Mesenchymal stem cell (in vitro differentiated cells and primary cell): ENCODE results near the gene RNF148. TPM values are rescaled to one million over a fixed set of nuclear protein-coding genes. Genes with fewer than 3 reads are reported as not detected.

Source experiments
- DNase-seq: peaks from one replicate; pipeline ENCODE4 v3.0.0-alpha.2; 2013
- H2AFZ ChIP-seq: one replicate; pipeline ENCODE4 v1.6.1; 2013; ENCODE audit warnings: low read depth, mild to moderate bottlenecking, control low read depth, inconsistent platforms, low read length, moderate library complexity
- H2AK5ac ChIP-seq: 2 replicates; pipeline ENCODE4 v1.6.1; 2013; ENCODE audit warnings: low read length, moderate library complexity, mild to moderate bottlenecking, inconsistent platforms; ENCODE audit not compliant: severe bottlenecking
- H2BK120ac ChIP-seq: one replicate; pipeline ENCODE4 v1.6.1; 2013; ENCODE audit warnings: low read depth, mild to moderate bottlenecking, inconsistent platforms, low read length, moderate library complexity
- H2BK12ac ChIP-seq, 2 experiments: one replicate each; pipeline ENCODE4 v1.6.1; 2013; ENCODE audit warnings: inconsistent platforms in 2 of 2, low read length in 2 of 2, mild to moderate bottlenecking in 2 of 2, moderate library complexity in 2 of 2, control low read depth in 1 of 2
- H2BK15ac ChIP-seq: one replicate; pipeline ENCODE4 v1.6.1; 2013; ENCODE audit warnings: mild to moderate bottlenecking, low read depth, inconsistent platforms; ENCODE audit not compliant: poor library complexity, severe bottlenecking
- H2BK5ac ChIP-seq: 2 replicates; pipeline ENCODE4 v1.6.1; 2013; ENCODE audit warnings: low read depth, mild to moderate bottlenecking, low read length, control low read depth, inconsistent platforms; ENCODE audit not compliant: poor library complexity, severe bottlenecking
- H3K14ac ChIP-seq, 2 experiments: one replicate each; pipeline ENCODE4 v1.6.1; 2013; ENCODE audit warnings: inconsistent platforms in 2 of 2, low read length in 2 of 2, control low read depth in 1 of 2, mild to moderate bottlenecking in 1 of 2, moderate library complexity in 1 of 2
- H3K18ac ChIP-seq, 2 experiments: one replicate each; pipeline ENCODE4 v1.6.1; 2013; ENCODE audit warnings: inconsistent platforms in 2 of 2, low read length in 2 of 2, control low read depth in 1 of 2, low read depth in 1 of 2, mild to moderate bottlenecking in 1 of 2
- H3K23ac ChIP-seq, 2 experiments: one replicate each; pipeline ENCODE4 v1.6.1; 2013; ENCODE audit warnings: inconsistent platforms in 2 of 2, low read length in 2 of 2, mild to moderate bottlenecking in 2 of 2, moderate library complexity in 2 of 2, control low read depth in 1 of 2
- H3K27ac ChIP-seq: 2 replicates; pipeline ENCODE4 v1.5.1; 2013; ENCODE audit warnings: mild to moderate bottlenecking, moderate library complexity, low read length, control low read depth, inconsistent platforms; ENCODE audit not compliant: poor library complexity, severe bottlenecking
- H3K27me3 ChIP-seq, 2 experiments: 2 replicates each; pipeline versions ENCODE4 v1.6.1 to v1.7.0; 2013; ENCODE audit warnings: low read length in 2 of 2, mild to moderate bottlenecking in 2 of 2, moderate library complexity in 2 of 2, control low read depth in 1 of 2, inconsistent platforms in 1 of 2; ENCODE audit not compliant: control insufficient read depth in 1 of 2, insufficient read depth in 1 of 2
- H3K36me3 ChIP-seq, 2 experiments: 2 replicates each; pipeline versions ENCODE4 v1.6.1 to v1.7.0; 2013; ENCODE audit warnings: low read length in 2 of 2, control low read depth in 1 of 2, inconsistent platforms in 1 of 2, low read depth in 1 of 2, mild to moderate bottlenecking in 1 of 2; ENCODE audit not compliant: insufficient read depth in 2 of 2, control insufficient read depth in 1 of 2
- H3K4ac ChIP-seq, 2 experiments: one replicate each; pipeline ENCODE4 v1.6.1; 2013; ENCODE audit warnings: inconsistent platforms in 2 of 2, low read length in 2 of 2, mild to moderate bottlenecking in 2 of 2, moderate library complexity in 2 of 2, control low read depth in 1 of 2, low read depth in 1 of 2
- H3K4me1 ChIP-seq: 2 replicates; pipeline ENCODE4 v1.6.1; 2013; ENCODE audit warnings: low read depth, low read length, control low read depth; ENCODE audit not compliant: control insufficient read depth, insufficient read depth
- H3K4me2 ChIP-seq: 2 replicates; pipeline ENCODE4 v1.6.1; 2013; ENCODE audit warnings: low read length, mild to moderate bottlenecking, inconsistent platforms; ENCODE audit not compliant: poor library complexity, severe bottlenecking
- H3K4me3 ChIP-seq, 2 experiments: 2 replicates each; pipeline versions ENCODE4 v1.5.1 to v1.7.0; 2013; ENCODE audit warnings: low read length in 2 of 2, mild to moderate bottlenecking in 2 of 2, control low read depth in 1 of 2, low read depth in 1 of 2; ENCODE audit not compliant: insufficient read depth in 1 of 2
- H3K79me1 ChIP-seq: replicated peaks from 2 replicates; pipeline ENCODE4 v1.6.1; 2013; ENCODE audit warnings: mild to moderate bottlenecking, control low read depth, low read length, inconsistent platforms; ENCODE audit not compliant: poor library complexity, severe bottlenecking
- H3K9ac ChIP-seq: 2 replicates; pipeline ENCODE4 v1.7.0; 2013; ENCODE audit warnings: mild to moderate bottlenecking, low read length, moderate library complexity
- H3K9me3 ChIP-seq: 2 replicates; pipeline ENCODE4 v1.7.0; 2013; ENCODE audit warnings: mild to moderate bottlenecking, low read length; ENCODE audit not compliant: control insufficient read depth
- H4K8ac ChIP-seq: one replicate; pipeline ENCODE4 v1.6.1; 2013; ENCODE audit warnings: inconsistent platforms, mild to moderate bottlenecking, low read length, moderate library complexity
- H4K91ac ChIP-seq: one replicate; pipeline ENCODE4 v1.6.1; 2013; ENCODE audit warnings: mild to moderate bottlenecking, low read length, inconsistent platforms
- WGBS: methylation state at CpG from one replicate; pipeline ENCODE4 v1.1.7; 2013; ENCODE audit warnings: mixed read lengths; 5-methylcytosine and 5-hydroxymethylcytosine counted together
- polyA plus RNA-seq, 2 experiments: library from polyadenylated mRNA; stranded (reverse); fragments of 200-250 nt; gene quantifications; one replicate each; pipeline ENCODE4 v1.2.3, GENCODE V29; 2013

RNF148 gene
- 0.14 TPM for polyA plus RNA-seq (2013, experiment 1 of 2)
- 0.14 TPM for polyA plus RNA-seq (2013, experiment 2 of 2)

DNA sequence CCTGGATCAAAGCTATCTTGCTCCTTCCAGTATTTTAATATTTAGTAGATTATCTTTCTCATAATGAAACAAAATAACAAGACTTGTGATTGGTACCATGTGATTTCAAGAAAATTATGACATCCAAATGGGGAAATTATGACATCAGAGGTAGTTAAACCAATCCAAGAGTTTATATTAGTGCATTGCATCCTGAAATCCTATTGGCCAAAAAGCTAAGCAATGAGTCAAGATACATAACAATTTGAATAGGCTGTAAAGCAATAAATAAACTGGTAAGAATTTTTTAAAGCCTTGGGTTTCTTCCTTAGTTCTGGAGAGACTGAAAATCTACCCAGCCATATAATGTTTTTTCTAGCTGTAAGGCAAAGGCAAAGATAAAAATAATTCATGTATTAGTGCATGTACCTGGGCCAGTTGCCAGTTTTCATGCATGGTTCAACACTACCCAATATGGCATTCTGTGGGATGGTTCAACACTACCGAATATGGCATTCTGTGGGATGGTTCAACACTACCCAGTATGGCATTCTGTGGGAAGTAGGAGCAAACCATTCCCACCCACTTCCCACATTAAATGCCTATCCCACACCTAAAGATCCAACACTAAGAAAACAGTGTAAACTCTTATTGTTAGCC lies at the start of gene RNF148:
TSS of gene RNF148 (minus strand) at position 51 of the 639 bp plus-strand sequence. CDS start 172 bp downstream, outside the sequence.
- no peak within 1 kb of the TSS for H2BK15ac ChIP-seq
- no peak within 1 kb of the TSS for H2BK5ac ChIP-seq
- no peaks in the 10 kb centered on the region for H3K9me3 ChIP-seq
- H3K4ac ChIP-seq = no peak within 1 kb of the TSS
- H2BK12ac ChIP-seq = no peak within 1 kb of the TSS
- WGBS = no CpG with 5 or more reads among the region's 1 CpG
- H2AFZ ChIP-seq = no peak within 1 kb of the TSS
- no peak within 1 kb of the TSS for H3K18ac ChIP-seq
- no peaks in the 10 kb centered on the region for H3K27me3 ChIP-seq
- no peak within 1 kb of the TSS for H3K23ac ChIP-seq
- H3K9ac ChIP-seq = no peak within 1 kb of the TSS
- H2BK120ac ChIP-seq = no peak within 1 kb of the TSS
- H3K4me2 ChIP-seq = no peak within 1 kb of the TSS
- H3K36me3 ChIP-seq = no peaks in the 10 kb centered on the region
- no peak within 1 kb of the TSS for H3K14ac ChIP-seq
- no peak within 1 kb of the TSS for H3K4me3 ChIP-seq
- H3K4me1 ChIP-seq = no peaks in the 10 kb centered on the region
- DNase-seq = no peak
- H2AK5ac ChIP-seq = no peak within 1 kb of the TSS
- no peak within 1 kb of the TSS for H4K8ac ChIP-seq
- no peak within 1 kb of the TSS for H3K27ac ChIP-seq
- H4K91ac ChIP-seq = no peak within 1 kb of the TSS
- H3K79me1 ChIP-seq = no peaks in the 10 kb centered on the region

- Histone ChIP-seq H3K4me1 (no peaks in the 10 kb centered on the region), H4K91ac (no peak overlapping the region), H3K36me3 (no peaks in the 10 kb centered on the region), H2AFZ (no peak overlapping the region), H3K4ac (no peak overlapping the region), H3K14ac (no peak overlapping the region), H3K79me1 (no peaks in the 10 kb centered on the region), H3K23ac (no peak overlapping the region), H2BK5ac (no peak overlapping the region), H3K27ac (no peak overlapping the region), H3K4me2 (no peak overlapping the region), H3K4me3 (no peak overlapping the region), H3K27me3 (no peaks in the 10 kb centered on the region), H3K9me3 (no peaks in the 10 kb centered on the region), H4K8ac (no peak overlapping the region), H3K18ac (no peak overlapping the region), H2BK120ac (no peak overlapping the region), H2BK15ac (no peak overlapping the region), H2AK5ac (no peak overlapping the region), H3K9ac (no peak overlapping the region), H2BK12ac (no peak overlapping the region)
- 95% methylated on average over 1 of the region's 2 CpGs for WGBS
- no peak for DNase-seq
Observed at GRCh38 chr7:122750389-122750788, 47.7 kb upstream of the RNF148 start.

- Histone ChIP-seq H3K18ac (no peak overlapping the region), H2BK120ac (no peak overlapping the region), H2AK5ac (no peak overlapping the region), H2BK5ac (no peak overlapping the region), H3K9ac (no peak overlapping the region), H3K36me3 (no peaks in the 10 kb centered on the region), H4K8ac (no peak overlapping the region), H3K14ac (no peak overlapping the region), H3K27ac (no peak overlapping the region), H3K4ac (no peak overlapping the region), H3K27me3 (no peaks in the 10 kb centered on the region), H3K79me1 (no peaks in the 10 kb centered on the region), H2AFZ (no peak overlapping the region), H2BK15ac (no peak overlapping the region), H3K4me2 (no peak overlapping the region), H3K4me1 (no peaks in the 10 kb centered on the region), H2BK12ac (no peak overlapping the region), H3K4me3 (no peak overlapping the region), H3K23ac (no peak overlapping the region), H3K9me3 (no peaks in the 10 kb centered on the region), H4K91ac (no peak overlapping the region)
- 92% methylated on average over 2 of the region's 2 CpGs for WGBS
- no peak for DNase-seq
Observed at GRCh38 chr7:122748195-122748594, 45.5 kb upstream of the RNF148 start.

DNA sequence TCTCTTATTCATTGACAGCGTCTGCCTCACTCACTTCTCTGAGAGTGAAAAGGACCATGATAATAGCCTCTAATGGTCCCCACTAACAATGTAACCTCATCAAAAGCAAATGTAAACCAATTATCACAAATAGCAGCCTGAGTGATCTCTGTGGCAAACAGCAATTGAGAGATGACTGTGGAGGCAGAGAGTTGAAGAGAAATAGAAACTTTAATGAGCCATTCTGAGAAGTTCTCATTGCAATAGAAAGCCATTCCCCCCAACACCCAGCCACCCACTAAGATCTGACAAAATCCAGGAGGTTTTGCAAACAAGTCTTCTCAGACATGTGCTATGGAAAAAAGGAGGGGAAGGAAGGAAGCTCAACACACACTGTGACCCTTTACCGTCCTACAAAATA lies 44.2 kb upstream of the RNF148 start:
- no peak overlapping the region for H3K4me3 ChIP-seq
- no peaks in the 10 kb centered on the region for H3K4me1 ChIP-seq
- H2BK12ac ChIP-seq = no peak overlapping the region
- H3K4ac ChIP-seq = no peak overlapping the region
- no peak overlapping the region for H2BK15ac ChIP-seq
- H3K79me1 ChIP-seq = no peaks in the 10 kb centered on the region
- no peak overlapping the region for H3K9ac ChIP-seq
- no peak overlapping the region for H3K4me2 ChIP-seq
- H2BK120ac ChIP-seq = no peak overlapping the region
- H3K9me3 ChIP-seq = no peaks in the 10 kb centered on the region
- no peak overlapping the region for H3K18ac ChIP-seq
- no peak overlapping the region for H3K27ac ChIP-seq
- no peak overlapping the region for H4K8ac ChIP-seq
- H2AFZ ChIP-seq = no peak overlapping the region
- H4K91ac ChIP-seq = no peak overlapping the region
- no peaks in the 10 kb centered on the region for H3K36me3 ChIP-seq
- no peak overlapping the region for H2BK5ac ChIP-seq
- WGBS = 92% methylated on average over 1 of the region's 2 CpGs
- no peak overlapping the region for H2AK5ac ChIP-seq
- no peak overlapping the region for H3K14ac ChIP-seq
- no peaks in the 10 kb centered on the region for H3K27me3 ChIP-seq
- no peak for DNase-seq
- no peak overlapping the region for H3K23ac ChIP-seq
